Coronary artery (tissue), 2 donors: ENCODE results near the gene OFD1.

Experiments
- DNase-seq: peaks from one replicate; pipeline ENCODE4 v3.0.0-alpha.2; 2017; ENCODE audit warnings: low spot score
- H3K27ac ChIP-seq, 2 donors: fragments of 200-600 bp; sonication (generic); one replicate each; pipeline ENCODE4 v1.5.1; 2016 to 2019
- H3K4me3 ChIP-seq: fragments of 200-600 bp; sonication (generic); 2 replicates; pipeline ENCODE4 v1.5.1; 2016; ENCODE audit warnings: mild to moderate bottlenecking, moderate library complexity
- CTCF ChIP-seq: fragments of 200-600 bp; sonication (generic); IDR thresholded peaks from one replicate; pipeline ENCODE4 v1.5.1; 2019; ENCODE audit warnings: antibody characterized with exemption

Gene OFD1

GRCh38 chrX:13742397-13743176, 8.0 kb downstream of the OFD1 start:
- no peak for DNase-seq
- Histone ChIP-seq H3K4me3 (no peak overlapping the region), H3K27ac (no peak overlapping the region)
- TF ChIP-seq CTCF = no peak

- DNase-seq = no peak
- H3K27ac ChIP-seq = no peak overlapping the region
- no peak for TF ChIP-seq CTCF
- H3K4me3 ChIP-seq = no peak overlapping the region
These were observed 13.3 kb downstream of the OFD1 start for GRCh38 chrX:13747836-13748235.

- no peak overlapping the region for H3K27ac ChIP-seq
- no peak for TF ChIP-seq CTCF
- no peak for DNase-seq
- no peak overlapping the region for H3K4me3 ChIP-seq
These were observed 13.9 kb downstream of the OFD1 start for GRCh38 chrX:13748486-13748885.

GRCh38 chrX:13750204-13750603, 15.7 kb downstream of the OFD1 start:
- no peak for DNase-seq
- Histone ChIP-seq H3K4me3 (no peak overlapping the region), H3K27ac (no peak overlapping the region)
- peak; percentile 40 for TF ChIP-seq CTCF

GRCh38 chrX:13750812-13751211, 16.3 kb downstream of the OFD1 start:
- no peak overlapping the region for H3K27ac ChIP-seq
- no peak for TF ChIP-seq CTCF
- DNase-seq = no peak
- no peak overlapping the region for H3K4me3 ChIP-seq

- Histone ChIP-seq H3K27ac (no peak overlapping the region), H3K4me3 (no peak overlapping the region)
- no peak for TF ChIP-seq CTCF
- no peak for DNase-seq
These were observed 17.6 kb downstream of the OFD1 start for GRCh38 chrX:13752141-13752540.

- Histone ChIP-seq H3K27ac (no peak overlapping the region), H3K4me3 (no peak overlapping the region)
- no peak for DNase-seq
- TF ChIP-seq CTCF = no peak
These were observed 18.1 kb downstream of the OFD1 start for GRCh38 chrX:13752646-13753045.
